ENCODE measurements around the gene RPS6KA2. TPM values are rescaled to one million over a fixed set of nuclear protein-coding genes. Genes with fewer than 3 reads are reported as not detected.

The RPS6KA2 gene
- 4.6 and 4.9 TPM in 2 replicates for total RNA-seq

GRCh38 chr6:166627033-166627874 lies at the start of gene RPS6KA2:
Gene RPS6KA2, minus strand, starts transcription at chr6:166627251. Its CDS starts 232 bp downstream, at chr6:166627019.
- intact Hi-C loops (cut with micrococcal nuclease) = loop anchor here (1.0 to 5.0 kb wide), 16 partner anchors 40 to 1202 kb away; partner anchors contain the start of genes CEP43 and SFT2D1

GRCh38 chr6:166676270-166676860 lies 49.3 kb upstream of the RPS6KA2 start:
- intact Hi-C loops (cut with micrococcal nuclease) = no loop called here

GRCh38 chr6:166675736-166676135 lies 48.7 kb upstream of the RPS6KA2 start:
- intact Hi-C loops (cut with micrococcal nuclease) = no loop called here

- intact Hi-C loops (cut with micrococcal nuclease) = no loop called here
These were observed 46.3 kb upstream of the RPS6KA2 start for GRCh38 chr6:166673309-166673708.

GRCh38 chr6:166672624-166673206 lies 45.7 kb upstream of the RPS6KA2 start:
- intact Hi-C loops (cut with micrococcal nuclease) = no loop called here

GRCh38 chr6:166672146-166672545 lies 45.1 kb upstream of the RPS6KA2 start:
- intact Hi-C loops (cut with micrococcal nuclease) = no loop called here

GRCh38 chr6:166671434-166672081 lies 44.5 kb upstream of the RPS6KA2 start:
- intact Hi-C loops (cut with micrococcal nuclease) = no loop called here

GRCh38 chr6:166670894-166671293 lies 43.8 kb upstream of the RPS6KA2 start:
- intact Hi-C loops (cut with micrococcal nuclease) = no loop called here

- intact Hi-C loops (cut with micrococcal nuclease) = no loop called here
These were observed 43.0 kb upstream of the RPS6KA2 start for GRCh38 chr6:166670013-166670412.

GRCh38 chr6:166667796-166668610 lies 41.0 kb upstream of the RPS6KA2 start:
- intact Hi-C loops (cut with micrococcal nuclease) = no loop called here

GRCh38 chr6:166664135-166664534 lies 37.1 kb upstream of the RPS6KA2 start:
- intact Hi-C loops (cut with micrococcal nuclease) = no loop called here

- intact Hi-C loops (cut with micrococcal nuclease) = no loop called here
These were observed 36.5 kb upstream of the RPS6KA2 start for GRCh38 chr6:166663568-166663967.

- intact Hi-C loops (cut with micrococcal nuclease) = no loop called here
These were observed 35.6 kb upstream of the RPS6KA2 start for GRCh38 chr6:166662690-166663089.

GRCh38 chr6:166661327-166662085 lies 34.5 kb upstream of the RPS6KA2 start:
- intact Hi-C loops (cut with micrococcal nuclease) = no loop called here

GRCh38 chr6:166660157-166660688 lies 33.2 kb upstream of the RPS6KA2 start:
- intact Hi-C loops (cut with micrococcal nuclease) = no loop called here

- intact Hi-C loops (cut with micrococcal nuclease) = no loop called here
These were observed 32.5 kb upstream of the RPS6KA2 start for GRCh38 chr6:166659581-166659980.

- intact Hi-C loops (cut with micrococcal nuclease) = no loop called here
These were observed 31.7 kb upstream of the RPS6KA2 start for GRCh38 chr6:166658792-166659150.

GRCh38 chr6:166658115-166658791 lies 31.2 kb upstream of the RPS6KA2 start:
- intact Hi-C loops (cut with micrococcal nuclease) = no loop called here

GRCh38 chr6:166657531-166657930 lies 30.5 kb upstream of the RPS6KA2 start:
- intact Hi-C loops (cut with micrococcal nuclease) = no loop called here
